HG02678 (cell line): ENCODE data around the gene NDUFA5.
A peak's percentile ranks its signal among the peaks of the same experiment; 100 is the strongest.

Source experiments
- ATAC-seq: cut with Tn5 transposase; IDR thresholded peaks from one replicate; pipeline ENCODE4 v1.9.1; 2021; ENCODE audit warnings: mild to moderate bottlenecking, moderate library complexity; ENCODE audit not compliant: unreplicated experiment

NDUFA5 gene

GRCh38 chr7:123557398-123558288, at the start of gene NDUFA5:
TSS of gene NDUFA5 (minus strand) at chr7:123557818. CDS start at chr7:123557795, 23 bp downstream.
- peak; percentile 97 for ATAC-seq

GRCh38 chr7:123604739-123605138, 47.1 kb upstream of the NDUFA5 start:
- no peak for ATAC-seq

- no peak for ATAC-seq
These were observed 45.0 kb upstream of the NDUFA5 start for GRCh38 chr7:123602648-123603047.

GRCh38 chr7:123601530-123601929, 43.9 kb upstream of the NDUFA5 start, which contains the start of gene ASB15:
TSS of gene ASB15 (plus strand) at chr7:123601821. CDS start at chr7:123614503, 12,682 bp downstream.
- no peak for ATAC-seq

GRCh38 chr7:123600876-123601275, 43.3 kb upstream of the NDUFA5 start:
- ATAC-seq: no peak

GRCh38 chr7:123599766-123600165, 42.1 kb upstream of the NDUFA5 start:
- ATAC-seq: no peak

GRCh38 chr7:123598657-123599056, 41.0 kb upstream of the NDUFA5 start:
- no peak for ATAC-seq

GRCh38 chr7:123594813-123595241, 37.2 kb upstream of the NDUFA5 start:
- ATAC-seq: no peak

GRCh38 chr7:123588376-123588775, 30.8 kb upstream of the NDUFA5 start:
- no peak for ATAC-seq

- ATAC-seq: no peak
These were observed 26.2 kb upstream of the NDUFA5 start for GRCh38 chr7:123583821-123584220.

- ATAC-seq: peak; percentile 7
These were observed 23.5 kb upstream of the NDUFA5 start for GRCh38 chr7:123581162-123581459.

- ATAC-seq: peak; percentile 76
These were observed 23.0 kb upstream of the NDUFA5 start for GRCh38 chr7:123580406-123581161.

- ATAC-seq: no peak
These were observed 21.8 kb upstream of the NDUFA5 start for GRCh38 chr7:123579416-123579815.

GRCh38 chr7:123573896-123574467, 16.4 kb upstream of the NDUFA5 start:
- ATAC-seq: no peak

- no peak for ATAC-seq
These were observed 15.7 kb upstream of the NDUFA5 start for GRCh38 chr7:123573341-123573740.

GRCh38 chr7:123571684-123572083, 14.1 kb upstream of the NDUFA5 start:
- no peak for ATAC-seq

GRCh38 chr7:123571187-123571586, 13.6 kb upstream of the NDUFA5 start:
- no peak for ATAC-seq

- no peak for ATAC-seq
These were observed 13.0 kb upstream of the NDUFA5 start for GRCh38 chr7:123570390-123571182.

- no peak for ATAC-seq
These were observed 11.9 kb upstream of the NDUFA5 start for GRCh38 chr7:123569352-123570010.

GRCh38 chr7:123562121-123562520, 4.5 kb upstream of the NDUFA5 start:
- ATAC-seq: no peak
